Progenitor cell of endocrine pancreas (in vitro differentiated cells): Measurements from ENCODE around the gene MGAT5. TPM values are rescaled to one million over a fixed set of nuclear protein-coding genes. Genes with fewer than 3 reads are reported as not detected.

Source experiments
- DNase-seq: peaks from one replicate; pipeline ENCODE4 v3.0.0; 2021; ENCODE audit warnings: low spot score; ENCODE audit not compliant: unreplicated experiment
- H3K27ac Mint-ChIP-seq: 2 replicates; pipeline ENCODE4 v1.8.0; 2021; ENCODE audit warnings: mild to moderate bottlenecking, moderate library complexity, mixed read lengths
- H3K27me3 Mint-ChIP-seq: 2 replicates; pipeline ENCODE4 v1.8.0; 2021; ENCODE audit warnings: mixed read lengths
- H3K36me3 Mint-ChIP-seq: 2 replicates; pipeline ENCODE4 v1.8.0; 2022; ENCODE audit warnings: mixed read lengths; ENCODE audit not compliant: insufficient read depth
- H3K4me1 Mint-ChIP-seq: 2 replicates; pipeline ENCODE4 v1.8.0; 2021; ENCODE audit warnings: low read depth, mixed read lengths
- H3K4me3 Mint-ChIP-seq: 2 replicates; pipeline ENCODE4 v1.8.0; 2021; ENCODE audit warnings: low read depth, mild to moderate bottlenecking, moderate library complexity, mixed read lengths
- H3K9me3 Mint-ChIP-seq: 2 replicates; pipeline ENCODE4 v1.8.0; 2021; ENCODE audit warnings: low read depth, mixed read lengths
- total RNA-seq: library from RNA; stranded (reverse); gene quantifications from 2 replicates; pipeline ENCODE4 v1.2.1, GENCODE V29; 2021
- TF ChIP-seq, protein P1 (sequence below): fragments of 200-600 bp; sonication (generic); IDR thresholded peaks from one replicate; pipeline ENCODE4 v1.5.0; 2021; ENCODE audit warnings: antibody characterized with exemption, mild to moderate bottlenecking; ENCODE audit not compliant: unreplicated experiment

MGAT5 gene
- total RNA-seq, 1 donor from 2014 or later = 110 TPM

DNA sequence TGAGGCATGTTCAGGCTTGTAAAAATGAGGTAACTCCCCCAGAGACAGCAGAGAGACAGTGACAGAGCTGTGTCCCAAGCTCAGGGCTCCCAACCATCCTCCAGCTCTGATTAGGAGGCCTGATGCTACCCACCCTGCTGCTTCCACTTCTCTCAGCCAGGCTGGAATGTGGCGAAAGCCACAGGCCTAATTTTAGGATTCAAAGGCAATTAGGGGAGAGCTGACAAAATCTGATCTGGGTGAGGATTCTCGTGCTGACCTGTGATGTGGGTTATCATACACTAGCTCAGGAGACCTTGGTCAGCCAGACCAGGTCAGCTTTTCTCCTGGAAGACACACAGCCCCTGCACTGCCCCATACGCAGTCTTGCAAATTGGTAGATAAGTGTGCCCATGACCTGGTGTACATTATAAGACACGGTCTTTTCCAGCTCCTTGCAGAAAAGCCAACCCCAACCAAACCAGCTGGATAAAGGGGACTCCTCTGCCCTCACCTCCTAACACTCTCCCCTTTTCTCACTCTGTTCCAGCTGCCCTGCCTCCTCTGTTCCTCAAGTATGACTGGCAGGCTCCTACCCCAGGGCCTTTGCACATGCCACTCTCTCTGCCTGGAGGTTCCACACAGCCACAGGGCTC is 225.9 kb downstream of the MGAT5 start:
- no peak overlapping the region for H3K4me3 Mint-ChIP-seq

DNA sequence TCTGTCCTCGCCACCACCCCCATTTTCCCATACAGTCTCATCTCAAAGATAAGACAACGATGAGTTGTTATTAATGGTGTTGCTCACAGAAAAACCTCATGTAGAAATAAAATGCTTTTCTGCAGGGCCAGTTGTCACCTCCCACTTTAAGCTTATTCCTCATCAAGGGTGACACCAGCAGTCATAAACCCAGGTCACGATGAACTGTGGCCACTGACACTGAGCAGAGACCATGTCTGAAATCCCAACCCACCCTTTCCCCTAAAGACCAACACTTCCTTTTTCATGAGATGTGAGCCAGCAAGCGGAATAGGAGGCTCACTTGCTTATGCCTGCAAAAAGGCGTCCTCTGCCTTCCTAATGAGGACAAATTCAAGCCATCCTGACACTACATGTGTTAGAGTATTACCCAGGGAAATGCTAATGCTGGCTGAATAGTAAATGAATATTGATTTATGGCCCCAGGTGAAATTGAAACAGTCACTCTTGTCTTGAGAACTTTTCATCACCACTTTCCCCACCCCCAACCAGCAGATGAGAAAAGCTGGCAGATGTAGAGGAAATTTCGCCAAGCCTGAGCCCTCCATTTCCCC is 228.4 kb downstream of the MGAT5 start:
- no peaks in the 10 kb centered on the region for H3K36me3 Mint-ChIP-seq
- no peak overlapping the region for H3K27ac Mint-ChIP-seq
- H3K9me3 Mint-ChIP-seq = no peaks in the 10 kb centered on the region
- no peak overlapping the region for H3K4me3 Mint-ChIP-seq
- DNase-seq = no peak
- TF ChIP-seq, protein P1, sequence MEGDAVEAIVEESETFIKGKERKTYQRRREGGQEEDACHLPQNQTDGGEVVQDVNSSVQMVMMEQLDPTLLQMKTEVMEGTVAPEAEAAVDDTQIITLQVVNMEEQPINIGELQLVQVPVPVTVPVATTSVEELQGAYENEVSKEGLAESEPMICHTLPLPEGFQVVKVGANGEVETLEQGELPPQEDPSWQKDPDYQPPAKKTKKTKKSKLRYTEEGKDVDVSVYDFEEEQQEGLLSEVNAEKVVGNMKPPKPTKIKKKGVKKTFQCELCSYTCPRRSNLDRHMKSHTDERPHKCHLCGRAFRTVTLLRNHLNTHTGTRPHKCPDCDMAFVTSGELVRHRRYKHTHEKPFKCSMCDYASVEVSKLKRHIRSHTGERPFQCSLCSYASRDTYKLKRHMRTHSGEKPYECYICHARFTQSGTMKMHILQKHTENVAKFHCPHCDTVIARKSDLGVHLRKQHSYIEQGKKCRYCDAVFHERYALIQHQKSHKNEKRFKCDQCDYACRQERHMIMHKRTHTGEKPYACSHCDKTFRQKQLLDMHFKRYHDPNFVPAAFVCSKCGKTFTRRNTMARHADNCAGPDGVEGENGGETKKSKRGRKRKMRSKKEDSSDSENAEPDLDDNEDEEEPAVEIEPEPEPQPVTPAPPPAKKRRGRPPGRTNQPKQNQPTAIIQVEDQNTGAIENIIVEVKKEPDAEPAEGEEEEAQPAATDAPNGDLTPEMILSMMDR = no peak
- H3K4me1 Mint-ChIP-seq = no peaks in the 10 kb centered on the region
- no peaks in the 10 kb centered on the region for H3K27me3 Mint-ChIP-seq

More for the DNA sequence above, 225.9 kb downstream of the MGAT5 start:
- H3K27ac Mint-ChIP-seq = no peak overlapping the region
- no peaks in the 10 kb centered on the region for H3K36me3 Mint-ChIP-seq
- no peaks in the 10 kb centered on the region for H3K4me1 Mint-ChIP-seq
- no peak for DNase-seq
- no peaks in the 10 kb centered on the region for H3K27me3 Mint-ChIP-seq
- H3K9me3 Mint-ChIP-seq = no peaks in the 10 kb centered on the region
- TF ChIP-seq, protein P1 = no peak

DNA sequence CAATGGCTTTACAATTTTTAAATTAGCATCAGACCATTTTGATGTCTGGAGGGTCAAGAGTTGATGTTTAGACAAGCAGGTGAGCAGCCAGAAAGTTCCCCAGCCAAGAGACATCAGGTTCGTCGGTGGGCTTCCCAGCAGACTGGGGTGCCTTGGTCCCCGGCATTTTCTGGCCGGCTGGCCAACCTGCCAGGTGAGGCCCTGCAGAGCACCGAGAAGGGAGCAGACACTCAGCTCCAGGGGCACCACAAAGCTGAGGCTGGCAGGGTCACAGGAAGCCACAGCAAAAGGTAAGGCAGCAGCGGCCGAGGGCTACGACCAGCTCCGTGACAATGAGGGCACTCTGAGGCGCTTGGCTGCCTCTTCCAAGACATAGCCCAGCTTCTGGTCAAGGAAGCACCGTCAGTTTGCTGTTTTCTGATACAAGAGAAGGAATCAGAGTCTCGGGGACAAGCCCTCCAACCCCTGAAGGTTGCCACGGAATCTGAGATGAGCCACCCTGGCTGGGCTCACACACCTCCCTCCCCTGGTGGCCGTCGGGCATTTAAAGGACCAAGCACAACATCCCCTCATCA is 229.0 kb downstream of the MGAT5 start:
- H3K36me3 Mint-ChIP-seq = no peaks in the 10 kb centered on the region
- H3K27ac Mint-ChIP-seq = no peak overlapping the region
- H3K27me3 Mint-ChIP-seq = no peaks in the 10 kb centered on the region
- TF ChIP-seq, protein P1 = no peak
- H3K4me3 Mint-ChIP-seq = no peak overlapping the region
- H3K9me3 Mint-ChIP-seq = no peaks in the 10 kb centered on the region
- no peak for DNase-seq
- no peaks in the 10 kb centered on the region for H3K4me1 Mint-ChIP-seq

DNA sequence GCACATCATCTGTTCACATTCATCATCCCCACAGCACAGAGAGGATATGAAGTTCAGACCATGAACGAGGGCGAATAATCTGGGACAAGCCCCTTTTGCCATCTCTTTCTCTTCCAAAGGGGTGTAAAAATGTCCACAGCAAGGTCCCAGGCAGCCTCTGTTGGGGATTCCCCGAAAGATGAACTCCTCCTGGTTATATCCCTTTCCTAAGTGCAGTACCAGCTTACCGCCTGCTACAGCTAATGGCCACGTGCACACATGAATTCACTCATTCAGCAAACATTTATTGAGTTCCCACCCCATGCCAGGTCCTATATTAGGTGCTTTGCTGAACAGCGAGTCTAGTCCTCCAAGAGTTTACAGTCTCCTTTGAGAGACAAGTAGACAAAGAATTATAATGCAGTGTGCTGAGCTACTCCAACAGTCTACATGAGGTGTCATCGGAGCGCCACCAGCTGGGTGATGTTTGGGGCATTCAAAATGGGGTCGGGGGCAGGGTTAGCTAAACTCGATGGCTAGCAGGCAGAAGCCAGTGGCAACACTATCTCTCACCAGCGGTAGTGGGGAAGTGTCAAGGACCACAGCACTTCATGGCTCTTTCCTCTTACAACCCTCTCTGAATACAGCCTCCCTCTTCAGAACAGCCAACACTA is 236.0 kb downstream of the MGAT5 start:
- Mint-ChIP-seq H3K27me3 (peaks cover 10% of the 10 kb centered on the region), H3K27ac (no peak overlapping the region), H3K4me1 (peaks cover 1% of the 10 kb centered on the region), H3K9me3 (no peaks in the 10 kb centered on the region), H3K4me3 (no peak overlapping the region), H3K36me3 (no peaks in the 10 kb centered on the region)
- no peak for DNase-seq
- TF ChIP-seq, protein P1 = no peak

DNA sequence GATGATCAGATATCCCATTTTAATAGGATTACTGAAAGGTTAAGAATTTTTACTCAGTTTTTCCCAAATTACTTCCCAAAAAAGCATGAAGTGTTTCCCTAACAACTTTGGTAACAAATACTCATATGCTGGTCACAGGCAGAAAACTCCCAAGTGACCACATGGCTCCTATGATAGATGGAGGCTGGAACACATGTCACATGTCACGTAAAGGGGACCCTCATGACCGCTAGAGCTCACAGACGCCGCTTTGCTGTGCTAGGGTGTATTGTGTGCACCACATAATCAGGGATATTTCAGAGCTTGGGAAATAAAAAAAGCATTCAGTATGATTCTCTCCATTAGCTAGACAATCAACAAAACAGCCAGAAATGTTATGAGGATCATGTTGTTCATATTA is 236.7 kb downstream of the MGAT5 start:
- Mint-ChIP-seq H3K27ac (no peak overlapping the region), H3K9me3 (no peaks in the 10 kb centered on the region), H3K4me3 (no peak overlapping the region), H3K36me3 (no peaks in the 10 kb centered on the region), H3K4me1 (peaks cover 1% of the 10 kb centered on the region), H3K27me3 (peaks cover 10% of the 10 kb centered on the region)
- no peak for DNase-seq
- TF ChIP-seq, protein P1 = no peak
